HG03565 (cell line): ENCODE results near the gene SH3RF3.
"Not testable (repeated sequence)": the region's sequence is repeated elsewhere in the genome, so short reads cannot be mapped to it uniquely, and the experiment has no call there.

Source experiments
- ATAC-seq: cut with Tn5 transposase; IDR thresholded peaks from one replicate; pipeline ENCODE4 v1.9.1; 2021; ENCODE audit warnings: mild to moderate bottlenecking, moderate library complexity; ENCODE audit not compliant: unreplicated experiment

SH3RF3 gene

GRCh38 chr2:109117181-109117580, 11.8 kb upstream of the SH3RF3 start:
- ATAC-seq: not testable (repeated sequence)

DNA sequence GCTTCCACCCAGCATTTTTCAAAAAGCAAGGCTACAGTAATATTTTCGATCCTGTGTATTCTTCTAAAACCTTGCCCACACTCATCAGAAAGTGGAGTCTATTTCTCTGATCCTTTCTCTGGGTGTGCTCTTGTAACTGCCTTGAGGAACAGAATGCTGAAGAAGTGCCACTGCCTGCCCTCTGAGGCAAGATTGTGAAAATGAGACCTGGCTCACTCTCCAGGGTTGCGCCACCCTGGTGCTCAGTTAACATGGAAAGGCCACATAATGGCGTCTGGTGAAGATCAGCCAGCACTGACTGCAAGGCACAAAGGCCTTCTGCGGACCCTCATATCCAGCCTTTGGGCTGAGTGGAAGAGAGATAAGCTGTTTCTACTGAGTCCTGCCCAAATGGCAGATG, 11.2 kb upstream of the SH3RF3 start:
- no peak for ATAC-seq

DNA sequence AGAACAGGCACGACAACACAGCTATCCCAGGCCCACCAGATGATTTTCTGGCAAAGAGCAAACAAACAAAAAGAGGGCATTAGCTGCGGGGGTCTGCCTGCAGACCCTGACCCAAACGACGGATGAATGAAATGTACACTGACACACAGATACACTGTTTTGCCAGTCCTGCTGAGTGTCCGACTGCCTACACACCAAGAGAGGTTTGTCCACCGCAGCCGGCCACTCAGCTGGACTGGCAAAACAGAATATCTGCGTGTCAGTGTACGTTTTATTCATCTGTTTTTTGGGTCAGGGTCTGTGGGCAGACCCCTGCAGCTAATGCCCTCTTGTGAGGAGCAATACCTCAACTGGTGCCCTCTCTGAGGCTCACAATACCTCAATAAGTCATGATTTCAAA, 10.7 kb upstream of the SH3RF3 start:
- ATAC-seq: no peak

DNA sequence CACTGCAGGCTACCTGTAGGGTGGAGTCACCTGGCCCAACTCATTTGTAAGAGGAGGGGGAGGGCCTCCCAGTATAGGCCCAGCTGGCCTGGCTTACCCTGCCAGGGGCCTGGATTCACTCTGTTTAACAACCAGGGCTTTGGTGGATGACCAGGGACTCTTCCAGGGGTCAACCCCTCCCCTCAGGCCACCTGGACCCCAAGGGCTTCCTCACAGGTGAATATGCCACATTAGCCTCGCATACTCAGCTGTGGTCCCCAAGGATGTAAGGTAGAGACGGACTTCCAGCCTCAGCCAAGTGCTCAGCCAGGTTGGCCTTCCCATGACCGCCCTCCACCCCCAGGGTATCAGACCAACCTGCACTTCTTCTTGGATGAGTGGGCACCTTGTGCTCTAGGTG, 8.8 kb upstream of the SH3RF3 start:
- no peak for ATAC-seq

DNA sequence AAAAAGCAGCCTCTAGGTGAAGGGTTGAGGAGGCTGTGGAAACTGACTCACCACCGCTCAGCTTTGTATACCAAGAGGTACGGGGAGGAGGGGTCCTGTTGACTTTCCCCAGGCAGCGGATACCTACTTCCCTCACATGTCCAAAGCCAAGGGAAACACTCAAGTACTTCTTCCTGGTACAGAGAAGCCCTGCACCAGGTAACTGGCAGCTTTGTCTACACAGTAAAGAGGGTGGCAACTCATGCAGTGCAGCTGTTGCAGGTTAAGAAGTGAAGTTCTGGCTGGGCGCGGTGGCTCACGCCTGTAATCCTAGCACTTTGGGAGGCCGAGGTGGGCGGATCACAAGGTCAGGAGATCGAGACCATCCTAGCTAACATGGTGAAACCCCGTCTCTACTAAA, 8.3 kb upstream of the SH3RF3 start:
- not testable (repeated sequence) for ATAC-seq

DNA sequence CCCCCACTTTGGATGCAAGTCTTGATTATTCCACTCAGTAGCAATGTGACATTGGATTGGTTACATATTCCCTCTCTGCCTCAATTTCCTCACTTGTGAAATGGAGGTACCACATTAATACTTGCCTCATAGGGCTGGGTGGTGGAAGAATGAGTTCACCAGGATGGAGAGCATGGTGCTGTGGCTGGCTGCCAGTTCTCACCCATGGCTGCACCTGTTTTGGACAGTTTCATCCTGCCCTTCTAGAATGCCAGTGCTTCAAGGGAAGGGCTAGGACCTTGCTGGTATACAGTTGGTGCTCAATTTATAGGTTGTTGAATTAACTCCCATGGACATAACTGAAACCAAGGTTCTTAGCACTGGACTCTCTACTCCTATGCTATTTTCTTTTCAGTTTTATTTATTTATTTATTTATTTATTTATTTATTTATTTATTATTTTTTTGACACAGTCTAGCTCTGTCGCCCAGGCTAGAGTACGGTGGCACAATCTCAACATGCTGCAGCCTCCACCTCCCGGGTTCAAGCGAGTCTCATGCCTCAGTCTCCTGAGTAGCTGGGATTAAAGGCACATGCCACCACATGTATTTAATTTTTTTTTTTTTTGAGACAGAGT, 5.3 kb upstream of the SH3RF3 start:
- no peak for ATAC-seq

DNA sequence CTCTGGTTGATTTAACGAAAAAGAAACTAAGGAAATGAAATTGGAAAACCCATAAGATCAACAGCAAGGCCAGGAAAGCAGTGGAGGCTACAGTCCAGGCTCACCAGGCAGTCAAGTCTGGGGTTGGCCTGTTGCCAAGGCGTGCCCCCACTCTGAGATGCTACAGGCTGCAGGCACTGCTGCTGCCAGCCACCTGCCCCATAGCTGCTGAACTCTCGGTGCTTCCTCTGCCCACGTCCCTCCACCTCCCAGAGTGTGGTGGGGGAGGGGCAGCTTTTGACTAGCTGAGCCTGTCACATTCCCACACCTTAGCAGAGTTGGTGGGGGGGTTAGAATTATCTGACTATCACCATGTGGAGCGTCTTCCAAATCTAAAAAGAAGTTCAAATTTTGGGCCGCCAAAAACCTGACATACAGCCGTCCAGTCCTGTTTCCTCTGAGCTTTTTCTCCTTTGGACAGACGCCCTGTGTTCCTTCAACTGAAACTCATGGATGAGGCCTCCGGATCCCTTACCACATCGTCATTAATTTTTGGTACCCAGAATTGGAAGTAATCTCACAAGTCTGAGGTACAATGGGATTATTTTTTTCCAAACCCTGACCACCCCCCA, 3.9 kb upstream of the SH3RF3 start:
- ATAC-seq: no peak

GRCh38 chr2:109125593-109126500, 3.2 kb upstream of the SH3RF3 start:
- ATAC-seq: no peak

DNA sequence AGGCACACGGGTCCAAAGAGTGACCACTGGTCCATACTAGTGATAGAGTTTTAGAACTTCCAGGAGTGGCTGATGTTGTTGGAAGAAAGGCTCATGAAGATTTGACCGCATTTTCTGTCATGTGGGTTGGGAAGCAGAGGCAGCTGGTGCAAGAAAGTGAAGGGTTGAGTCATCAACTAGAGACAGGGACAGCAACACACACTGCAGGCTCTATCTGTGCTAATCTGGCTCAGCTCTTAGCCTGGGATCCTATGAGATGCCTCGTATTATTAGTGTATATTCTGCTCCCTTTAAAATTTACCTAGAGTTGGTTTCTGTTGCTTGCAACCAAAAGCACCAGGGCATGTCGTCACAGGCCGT, 2.5 kb upstream of the SH3RF3 start:
- no peak for ATAC-seq

- ATAC-seq: no peak
Observed at GRCh38 chr2:109127556-109127955, 1.4 kb upstream of the SH3RF3 start.

DNA sequence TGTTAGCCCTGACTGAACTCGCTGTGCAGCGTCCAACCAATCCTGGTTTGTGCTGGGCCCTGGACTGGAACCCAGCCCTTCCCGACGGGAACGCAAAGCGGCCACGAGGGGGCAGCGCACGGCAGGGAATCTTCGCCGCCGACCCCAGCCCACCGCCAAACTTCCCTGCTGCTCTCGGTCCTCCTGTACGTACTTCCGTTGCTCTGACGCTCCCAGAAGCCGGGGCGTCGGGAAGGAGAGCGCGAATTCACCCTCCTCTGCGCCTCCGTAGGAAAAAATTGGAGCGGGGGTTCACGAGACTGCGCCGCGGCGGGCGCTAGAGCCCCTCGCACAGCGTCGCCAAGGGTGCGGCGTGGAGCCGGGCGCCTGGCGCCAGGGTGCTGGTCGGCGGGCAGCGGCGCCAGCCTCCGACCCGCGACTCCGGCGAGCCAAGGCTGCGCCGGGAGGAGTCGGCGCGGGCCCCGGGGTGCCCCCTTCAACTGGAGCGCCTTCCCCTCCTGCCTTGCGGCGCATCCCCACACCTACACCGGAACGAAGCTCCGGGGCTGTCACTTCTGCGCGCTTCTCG, 873 bp upstream of the SH3RF3 start:
- no peak for ATAC-seq

DNA sequence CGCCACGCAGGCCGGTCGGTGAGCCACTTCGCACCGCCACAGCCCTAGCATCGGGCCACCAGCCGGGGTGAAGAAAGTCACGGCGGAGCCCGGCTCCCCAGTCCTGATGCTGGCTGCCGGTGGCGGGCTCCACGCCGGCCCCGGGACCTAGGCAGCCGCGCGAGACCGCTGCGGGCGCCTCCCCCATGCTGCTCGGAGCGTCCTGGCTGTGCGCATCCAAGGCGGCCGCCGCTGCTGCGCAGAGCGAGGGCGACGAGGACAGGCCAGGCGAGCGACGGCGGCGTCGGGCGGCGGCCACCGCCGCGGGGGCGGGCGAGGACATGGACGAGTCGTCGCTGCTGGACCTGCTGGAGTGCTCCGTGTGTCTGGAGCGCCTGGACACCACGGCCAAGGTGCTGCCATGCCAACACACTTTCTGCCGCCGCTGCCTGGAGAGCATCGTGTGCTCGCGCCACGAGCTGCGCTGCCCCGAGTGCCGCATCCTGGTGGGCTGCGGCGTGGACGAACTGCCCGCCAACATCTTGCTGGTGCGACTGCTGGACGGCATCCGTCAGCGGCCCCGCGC, 433 bp downstream of the SH3RF3 start:
- no peak for ATAC-seq

DNA sequence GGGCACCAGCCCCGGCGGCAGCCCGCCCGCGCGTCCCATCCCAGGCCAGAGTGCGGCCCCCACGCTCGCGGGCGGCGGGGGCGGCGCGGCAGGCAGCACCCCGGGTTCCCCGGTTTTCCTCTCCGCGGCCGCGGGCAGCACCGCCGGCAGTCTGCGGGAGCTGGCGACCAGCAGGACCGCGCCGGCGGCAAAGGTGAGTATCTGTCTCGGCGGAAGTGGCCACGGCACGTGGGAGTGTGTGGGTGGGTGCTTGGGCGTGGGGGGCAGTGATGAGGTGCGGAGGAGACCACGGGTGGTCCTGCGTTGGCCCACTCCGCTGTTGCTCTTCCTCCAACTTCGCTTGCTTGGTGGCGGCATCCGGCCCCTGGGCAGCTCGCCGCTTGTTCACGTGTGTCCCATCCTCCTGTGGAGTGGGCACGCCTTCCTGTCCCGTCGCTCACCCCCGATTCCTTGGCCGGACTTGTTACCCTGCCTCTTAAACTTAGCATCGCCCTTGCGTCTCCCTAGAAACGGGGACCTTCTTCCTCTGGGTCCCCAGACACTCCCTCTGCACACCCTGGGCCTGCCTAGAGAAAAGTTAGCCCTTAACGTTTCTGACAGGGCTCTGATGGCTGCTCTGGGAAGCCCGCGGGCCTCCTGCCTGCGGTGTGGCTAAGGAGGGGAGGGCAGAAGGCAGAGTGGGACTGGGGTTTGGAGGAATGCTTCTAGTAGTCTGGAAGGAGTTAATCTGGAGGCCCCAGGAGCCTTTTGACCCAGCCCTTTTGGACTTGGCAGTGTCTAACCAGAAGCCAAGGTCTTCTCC, 1.1 kb downstream of the SH3RF3 start:
- ATAC-seq: no peak

- ATAC-seq: no peak
Observed at GRCh38 chr2:109130723-109130995, 1.7 kb downstream of the SH3RF3 start.

DNA sequence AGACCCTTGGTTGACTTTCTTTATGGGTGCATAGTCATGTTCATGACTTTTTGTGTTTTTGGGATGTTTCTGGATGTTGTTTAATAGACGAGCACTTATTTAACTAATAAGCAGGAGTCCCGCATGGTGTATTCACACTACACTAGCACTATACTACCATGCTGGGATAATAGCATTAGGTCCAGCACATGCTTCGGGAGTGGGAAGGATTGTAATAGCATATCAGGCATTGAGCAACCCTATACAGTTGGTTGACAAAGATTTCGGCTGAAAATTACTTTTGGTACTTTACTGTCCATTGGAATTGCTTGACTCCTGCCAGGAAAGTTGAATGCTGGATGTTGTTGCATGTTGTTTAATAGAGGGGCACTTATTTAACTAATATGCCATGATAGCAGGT, 2.8 kb downstream of the SH3RF3 start:
- no peak for ATAC-seq

DNA sequence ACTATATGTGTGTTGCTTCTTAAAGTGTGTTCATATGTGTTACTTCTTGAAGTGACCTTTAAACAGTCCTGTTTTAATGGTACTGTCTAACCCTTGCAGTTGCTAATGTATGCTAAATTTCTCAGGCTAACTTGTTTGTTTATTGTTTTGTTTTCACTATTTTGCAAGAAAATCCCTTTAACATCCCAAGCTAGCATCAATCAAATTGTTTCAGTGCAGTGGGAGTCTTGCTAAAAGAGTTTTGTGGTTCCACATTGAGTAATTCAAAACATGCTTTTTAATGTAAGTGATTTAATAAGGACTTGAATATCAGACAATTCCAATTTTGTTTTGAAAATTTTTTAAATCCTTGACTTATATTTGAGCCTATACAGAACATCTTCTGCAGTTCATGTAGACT, 3.6 kb downstream of the SH3RF3 start:
- ATAC-seq: no peak

DNA sequence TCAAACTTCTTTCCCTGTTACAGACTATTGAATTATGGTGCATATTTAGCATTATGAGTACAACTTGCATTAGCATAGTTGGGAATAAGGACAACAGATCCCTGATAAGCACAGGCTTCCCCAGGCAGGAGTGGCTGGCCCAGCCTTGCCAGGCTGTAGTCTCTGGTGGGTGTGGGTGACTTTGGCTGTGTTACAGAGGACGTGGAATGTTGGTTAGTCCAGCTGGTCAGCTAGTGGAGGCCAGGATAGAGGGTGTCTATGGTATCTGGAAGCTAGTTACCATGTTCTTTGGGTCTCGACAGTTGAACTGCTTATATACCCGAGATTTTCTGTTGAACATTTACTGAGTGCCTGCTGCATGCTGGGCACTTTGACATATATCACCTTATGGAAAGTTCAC, 4.7 kb downstream of the SH3RF3 start:
- no peak for ATAC-seq

- ATAC-seq: no peak
Observed at GRCh38 chr2:109134741-109135358, 5.8 kb downstream of the SH3RF3 start.

DNA sequence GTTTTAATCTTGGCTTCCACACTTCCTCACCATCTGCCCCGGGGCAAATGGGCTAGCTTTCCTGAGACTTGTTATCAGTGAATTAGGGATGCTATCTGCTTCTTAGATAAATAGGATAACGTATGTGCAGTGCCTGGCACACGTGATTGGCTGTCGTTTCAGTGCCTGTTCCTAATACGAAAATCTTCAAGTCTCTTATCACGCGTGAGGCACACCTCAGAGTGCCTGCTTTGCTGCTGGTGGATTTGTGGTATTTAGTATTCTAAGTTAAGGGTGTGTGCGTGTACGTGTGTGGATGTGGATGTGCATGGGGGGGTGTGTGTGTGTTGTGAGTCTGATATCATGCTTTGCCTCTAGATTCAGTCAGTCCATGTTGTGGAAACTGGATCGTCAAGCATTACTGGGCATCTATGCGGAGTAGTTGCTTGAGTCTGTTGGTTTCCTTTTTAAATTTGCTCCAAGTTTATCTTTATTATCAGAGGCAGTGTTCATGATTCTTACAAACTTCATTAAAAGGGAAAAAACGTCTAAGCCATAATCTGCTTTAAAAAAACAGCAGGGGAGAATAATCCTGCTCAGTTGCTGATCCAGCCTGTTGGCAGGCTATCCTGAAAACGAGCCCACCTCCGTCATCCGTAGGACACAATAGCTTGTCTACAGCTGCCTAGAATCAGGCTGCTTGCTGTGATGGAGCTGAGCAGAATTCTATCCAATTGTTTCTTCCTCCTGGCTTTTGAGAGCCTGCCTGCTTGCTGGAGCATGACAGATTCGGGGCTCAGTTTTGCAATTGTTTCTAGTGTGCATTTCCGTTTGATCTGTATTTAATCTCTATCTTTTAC, 6.6 kb downstream of the SH3RF3 start:
- no peak for ATAC-seq

- ATAC-seq: no peak
Observed at GRCh38 chr2:109136542-109136941, 7.5 kb downstream of the SH3RF3 start.
